Measurements from ENCODE around the gene TRABD2B. TPM values are rescaled to one million over a fixed set of nuclear protein-coding genes. Genes with fewer than 3 reads are reported as not detected.
A peak's percentile ranks its signal among the peaks of the same experiment; 100 is the strongest.

TRABD2B gene
- total and polyA plus RNA-seq, 2 of the 13 experiments (the other 11 are each of a cell fraction or from before 2014, with no cell fraction given), result 0.04 TPM; not detected in 1

- no peak for TF ChIP-seq ZNF224 (CRISPR knock-in tag; IDR thresholded peaks at IDR 0.05)
- no peak; the same call in 1 of the 2 replicates for TF ChIP-seq ZNF652 (CRISPR knock-in tag; IDR thresholded peaks at IDR 0.05; ENCODE audit: borderline replicate concordance, low read depth)
- no peak for TF ChIP-seq CCAR2 (optimal IDR thresholded peaks at IDR 0.05; ENCODE audit: low read depth, low read length)
- peak; percentile 55; the same call in 1 of the 2 replicates for TF ChIP-seq ZBTB20 (CRISPR knock-in tag; IDR thresholded peaks at IDR 0.05; ENCODE audit: borderline replicate concordance, low read depth)
- TF ChIP-seq ZBTB39 (CRISPR knock-in tag; IDR thresholded peaks at IDR 0.05), result no peak
- peak in 1 of 2 experiments; percentile 33; a peak in 1 of 4 replicates for TF ChIP-seq KLF16 (CRISPR knock-in tag; IDR thresholded peaks at IDR 0.05)
- TF ChIP-seq RXRA (CRISPR knock-in tag; IDR thresholded peaks at IDR 0.05), result 0 out of 2 replicates have a peak, but pooled peaks have one; percentile 20
- no peak for TF ChIP-seq MTA3 (CRISPR knock-in tag; IDR thresholded peaks at IDR 0.05)
- no peak for TF ChIP-seq ARNTL (CRISPR knock-in tag; IDR thresholded peaks at IDR 0.05)
- TF ChIP-seq ZNF552 (CRISPR knock-in tag; IDR thresholded peaks at IDR 0.05; ENCODE audit: borderline replicate concordance), result no peak
- TF ChIP-seq MAFF (IDR thresholded peaks at IDR 0.05; ENCODE audit: low read depth, low read length), result no peak
- no peak for TF ChIP-seq GPBP1L1 (CRISPR knock-in tag; IDR thresholded peaks at IDR 0.05)
- TF ChIP-seq ZNF670 (CRISPR knock-in tag; IDR thresholded peaks at IDR 0.05; ENCODE audit: borderline replicate concordance), result no peak
- TF ChIP-seq ZSCAN29 (CRISPR knock-in tag; conservative IDR thresholded peaks at IDR 0.05), result no peak
- no peak for TF ChIP-seq ARID3A (IDR thresholded peaks at IDR 0.05; ENCODE audit: low read depth, low read length)
- TF ChIP-seq FOXK1 (CRISPR knock-in tag; IDR thresholded peaks at IDR 0.05; ENCODE audit: borderline replicate concordance, low read depth), result no peak
These were observed 78.8 kb downstream of the TRABD2B start (continued) for GRCh38 chr1:47918257-47918867.
